HCT116 (cell line): ENCODE measurements around the gene DOCK11.

ENCODE experiments used
- CBX3 ChIP-seq: IDR thresholded peaks from 2 replicates; pipeline ENCODE4 v1.6.1; 2012; ENCODE audit warnings: low read depth
- CTCF ChIP-seq, 3 experiments: fragments of 200-600 bp in 1 of 3; sonication (generic) in 1 of 3; IDR thresholded peaks in 2 of 3; conservative IDR thresholded peaks in 1 of 3; 2 replicates each; pipeline ENCODE4 v1.5.1; 2012 to 2017; ENCODE audit warnings: low read depth in 2 of 3, low read length in 2 of 3, antibody characterized with exemption in 1 of 3, borderline replicate concordance in 1 of 3, control low read depth in 1 of 3, mild to moderate bottlenecking in 1 of 3, mixed read lengths in 1 of 3, mixed run types in 1 of 3, moderate library complexity in 1 of 3; ENCODE audit not compliant: insufficient read depth in 1 of 3
- EZH2 ChIP-seq: fragments of 200-600 bp; sonication (generic); IDR thresholded peaks from 2 replicates; pipeline ENCODE4 v1.6.1; 2017; ENCODE audit warnings: antibody characterized with exemption, mixed run types
- EZH2phosphoT487 ChIP-seq: fragments of 200-600 bp; IDR thresholded peaks from 2 replicates; pipeline ENCODE4 v1.6.1; 2018; ENCODE audit warnings: antibody characterized with exemption, borderline replicate concordance
- SP1 ChIP-seq: IDR thresholded peaks from 2 replicates; pipeline ENCODE4 v1.6.1; 2012; ENCODE audit warnings: low read depth
- SRF ChIP-seq: IDR thresholded peaks from 2 replicates; pipeline ENCODE4 v1.6.1; 2012; ENCODE audit warnings: low read depth
- YY1 ChIP-seq: IDR thresholded peaks from 2 replicates; pipeline ENCODE4 v1.6.1; 2011; ENCODE audit warnings: low read length, low read depth, moderate library complexity, mild to moderate bottlenecking; ENCODE audit not compliant: insufficient replicate concordance; ENCODE audit errors: extremely low read depth
- ZFX ChIP-seq: fragments of 450-650 bp; IDR thresholded peaks from 2 replicates; pipeline ENCODE4 v1.6.1; 2017

GRCh38 chrX:118448273-118448783, 47.3 kb upstream of the DOCK11 start:
- TF ChIP-seq CTCF (IDR thresholded peaks at IDR 0.05 in 2 of 3, conservative IDR thresholded peaks at IDR 0.05 in 1 of 3; ENCODE audit: borderline replicate concordance in 1 of 3, insufficient read depth in 1 of 3, low read depth in 2 of 3, low read length in 2 of 3) (no peak), SRF (no peak), CBX3 (no peak), EZH2phosphoT487 (no peak), ZFX (no peak), EZH2 (no peak), YY1 (no peak), SP1 (no peak)
